ENCODE results near the gene ARMC12.

ARMC12 gene

DNA sequence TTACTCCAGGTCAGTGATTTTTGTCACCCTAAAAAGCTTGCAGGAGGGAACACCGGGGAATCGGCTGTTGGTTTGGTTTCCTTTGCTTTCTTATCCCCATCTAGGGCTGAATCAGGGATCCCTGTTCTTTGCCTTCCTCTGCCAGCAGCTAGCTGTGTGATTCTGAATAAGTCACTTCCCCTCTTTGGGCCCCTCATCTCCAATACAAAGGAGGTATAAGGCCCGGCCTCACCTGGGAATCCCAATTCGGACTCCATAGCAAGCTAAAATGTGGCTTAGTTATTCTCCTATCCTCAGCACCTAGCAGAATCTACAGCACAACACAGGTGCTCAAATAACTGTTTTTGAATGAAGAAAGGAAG lies 18.5 kb upstream of the ARMC12 start:
- DNase-seq = no peak

DNA sequence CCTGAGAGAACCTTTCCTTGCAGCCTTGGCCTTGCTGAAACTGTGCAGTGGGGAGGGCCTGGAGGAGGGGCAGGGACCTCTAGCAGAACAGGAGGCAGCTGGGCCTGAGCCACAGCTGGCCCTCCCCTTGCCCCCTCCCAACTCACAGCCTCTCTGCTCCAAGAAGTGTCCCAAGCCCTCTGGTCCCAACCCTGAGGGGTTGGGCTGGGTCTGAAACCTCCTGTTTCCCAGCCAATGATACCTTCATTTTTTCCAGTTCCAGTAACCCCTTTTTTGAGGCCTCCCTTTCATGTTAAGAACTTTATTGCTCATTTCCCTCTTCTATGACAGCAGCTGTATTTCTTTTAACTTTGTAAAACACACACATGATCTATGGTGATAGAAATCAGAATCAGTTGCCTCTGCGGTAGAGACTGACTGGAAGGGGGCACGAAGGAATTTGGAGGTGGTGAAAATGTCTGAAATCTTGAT lies 17.9 kb upstream of the ARMC12 start:
- DNase-seq = no peak

GRCh38 chr6:35719404-35719829 lies 17.4 kb upstream of the ARMC12 start:
- peak in 4 of 56 donors; percentile 37 to 77 (median 68) for DNase-seq

- peak in 29 of 56 donors; percentile 12 to 80 (median 46) for DNase-seq
These were observed 16.8 kb upstream of the ARMC12 start for GRCh38 chr6:35719830-35720733.

DNA sequence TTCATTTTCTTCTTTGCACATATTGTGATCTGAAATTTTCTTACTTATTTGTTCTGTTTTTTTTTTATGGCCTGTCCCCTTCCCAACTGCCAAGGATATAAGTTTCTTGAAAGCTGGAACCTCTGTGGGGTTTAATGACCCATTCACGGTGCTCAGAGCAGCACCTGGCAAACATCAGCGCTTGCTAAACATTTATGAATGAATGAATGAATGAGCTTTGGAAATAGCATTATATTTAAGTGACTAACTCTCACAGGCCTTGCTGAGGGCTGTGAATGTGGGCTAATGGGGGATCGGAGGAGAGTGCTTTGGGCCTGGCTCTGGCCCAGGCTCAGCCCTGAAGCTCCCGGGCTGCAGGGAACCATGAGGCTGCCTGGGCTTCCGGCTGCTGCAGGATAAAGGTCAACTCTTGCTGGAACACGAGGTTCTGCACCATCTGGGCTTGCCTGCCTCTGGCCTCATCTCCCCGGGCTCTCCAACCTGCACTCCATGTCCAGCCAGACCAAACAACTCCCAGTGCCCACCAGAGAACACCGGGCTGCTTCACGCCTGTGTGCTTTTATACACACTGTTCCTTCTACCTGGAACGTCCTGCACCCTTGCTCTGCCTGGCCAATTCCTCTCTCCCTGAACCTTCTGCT lies 14.6 kb upstream of the ARMC12 start:
- no peak for DNase-seq

DNA sequence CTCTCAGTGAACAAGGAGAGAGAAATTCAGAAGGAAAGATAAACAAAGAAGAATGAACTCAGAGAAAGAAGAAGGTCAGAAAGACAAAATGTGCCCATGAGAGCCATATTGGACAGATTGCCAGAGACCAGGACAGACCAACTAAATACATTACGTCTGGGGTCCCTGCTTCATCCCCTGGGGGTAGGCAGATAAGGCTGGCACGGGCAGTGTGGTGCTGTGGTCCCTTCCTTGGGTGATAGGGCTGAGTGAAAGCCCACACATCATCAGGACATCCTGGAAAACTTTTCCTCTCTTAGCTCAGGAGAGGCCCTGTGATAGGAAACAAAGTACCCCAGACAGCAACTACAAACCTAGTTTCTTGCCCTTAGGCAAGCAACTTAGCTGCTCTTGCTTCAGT lies 13.2 kb upstream of the ARMC12 start:
- DNase-seq = no peak

DNA sequence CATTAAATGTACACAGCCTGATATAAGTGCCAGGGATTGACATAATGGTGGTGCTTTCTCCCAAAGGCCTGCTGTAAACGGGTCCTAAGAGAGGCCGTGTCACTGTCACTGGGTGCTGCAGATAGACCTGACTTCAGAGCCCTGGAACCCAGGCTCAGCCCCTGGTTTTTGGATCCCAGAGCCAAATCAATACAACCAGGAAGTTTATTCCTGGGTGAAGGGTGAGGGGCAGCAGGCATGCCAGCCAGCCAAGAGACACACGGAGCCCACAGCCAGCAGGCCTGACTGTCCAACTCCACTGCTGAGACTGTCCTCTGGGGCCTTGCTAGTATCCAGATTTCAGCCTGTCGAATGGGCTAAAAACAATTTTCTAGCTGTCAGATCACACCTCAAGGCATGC lies 12.8 kb upstream of the ARMC12 start:
- no peak for DNase-seq

DNA sequence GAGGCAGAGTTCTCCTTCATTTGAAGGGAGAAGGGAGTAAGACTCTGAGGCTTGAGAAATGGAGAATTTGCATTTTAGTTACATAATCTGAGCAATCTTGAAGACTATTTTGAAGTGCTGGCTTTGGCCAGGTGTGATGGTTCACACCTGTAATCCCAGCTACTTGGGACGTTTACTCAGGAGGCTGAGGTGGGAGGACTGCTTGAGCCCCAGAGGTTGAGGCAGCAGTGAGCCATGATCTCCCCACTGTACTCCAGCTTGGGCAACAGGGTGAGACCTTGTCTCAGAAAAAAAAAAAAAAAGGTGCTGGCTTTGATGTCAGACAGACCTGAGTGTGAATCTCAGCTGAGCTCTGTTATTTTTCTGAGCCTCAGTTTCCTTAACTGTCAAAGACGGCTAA lies 12.4 kb upstream of the ARMC12 start:
- no peak for DNase-seq

DNA sequence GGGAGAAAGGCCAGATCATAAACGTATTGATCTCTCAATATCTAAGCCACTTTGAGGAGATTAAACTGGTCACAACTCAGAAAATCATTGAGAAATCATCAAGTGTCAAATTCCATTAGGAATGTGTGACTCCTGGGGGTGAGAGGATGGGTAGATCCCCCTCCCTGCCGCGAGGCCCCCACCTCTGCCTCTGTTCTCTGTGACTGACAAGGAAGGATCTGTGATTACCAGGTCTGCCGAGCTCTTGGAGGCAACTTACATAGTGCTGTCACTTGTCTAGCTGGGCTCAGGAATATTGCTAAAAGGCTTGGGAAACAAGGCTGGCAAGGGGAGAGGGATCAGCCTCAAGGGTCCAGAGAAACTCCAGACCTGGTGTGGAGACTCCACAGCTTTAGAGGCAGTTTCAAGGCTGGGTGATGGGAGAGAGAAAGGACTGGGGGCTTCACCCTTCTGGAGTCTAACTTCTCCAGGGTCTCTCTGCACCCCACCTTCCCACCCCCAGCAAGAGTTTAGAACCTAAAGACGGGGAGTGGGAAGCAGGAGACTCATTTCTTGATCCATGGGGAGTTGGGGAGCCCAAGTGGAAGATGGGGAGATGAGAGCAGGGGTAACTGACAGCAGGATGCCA lies 11.6 kb upstream of the ARMC12 start:
- DNase-seq = no peak

DNA sequence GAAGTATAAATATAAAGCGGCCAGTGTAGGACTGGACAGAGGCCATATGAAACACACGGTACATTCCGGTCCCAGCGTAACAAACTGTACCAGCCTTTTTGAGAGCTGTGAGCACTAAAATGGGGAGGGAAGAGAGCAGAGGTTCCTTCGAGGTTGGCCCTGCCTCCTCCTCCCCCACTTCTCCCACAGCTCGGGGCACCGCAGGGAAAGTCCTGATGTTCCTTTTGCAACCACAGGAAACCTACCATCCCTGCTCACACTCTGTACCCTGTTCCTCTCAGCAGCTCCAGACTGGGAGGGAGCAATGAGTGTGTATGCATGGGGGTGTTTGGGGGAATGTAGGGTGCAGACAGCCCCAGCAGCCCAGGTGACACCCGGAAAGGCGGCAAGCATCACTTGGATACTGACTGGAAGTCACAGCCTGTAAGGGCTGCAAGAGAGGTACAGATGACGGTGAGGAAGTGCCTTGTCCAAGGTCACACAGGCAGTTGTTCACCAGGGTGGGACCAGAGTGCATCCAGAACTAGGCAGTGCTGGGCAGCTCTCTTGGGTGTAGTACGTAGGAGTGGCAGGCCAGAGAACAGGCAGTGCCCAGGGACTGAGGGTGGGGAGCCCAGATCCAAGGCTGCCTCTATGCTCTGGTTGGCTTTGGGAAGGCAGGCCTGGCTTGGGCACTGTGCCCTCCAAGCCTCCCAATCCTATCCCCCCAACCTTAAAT lies 11.0 kb upstream of the ARMC12 start:
- DNase-seq = peak in 20 of 56 donors; percentile 15 to 69 (median 40)

DNA sequence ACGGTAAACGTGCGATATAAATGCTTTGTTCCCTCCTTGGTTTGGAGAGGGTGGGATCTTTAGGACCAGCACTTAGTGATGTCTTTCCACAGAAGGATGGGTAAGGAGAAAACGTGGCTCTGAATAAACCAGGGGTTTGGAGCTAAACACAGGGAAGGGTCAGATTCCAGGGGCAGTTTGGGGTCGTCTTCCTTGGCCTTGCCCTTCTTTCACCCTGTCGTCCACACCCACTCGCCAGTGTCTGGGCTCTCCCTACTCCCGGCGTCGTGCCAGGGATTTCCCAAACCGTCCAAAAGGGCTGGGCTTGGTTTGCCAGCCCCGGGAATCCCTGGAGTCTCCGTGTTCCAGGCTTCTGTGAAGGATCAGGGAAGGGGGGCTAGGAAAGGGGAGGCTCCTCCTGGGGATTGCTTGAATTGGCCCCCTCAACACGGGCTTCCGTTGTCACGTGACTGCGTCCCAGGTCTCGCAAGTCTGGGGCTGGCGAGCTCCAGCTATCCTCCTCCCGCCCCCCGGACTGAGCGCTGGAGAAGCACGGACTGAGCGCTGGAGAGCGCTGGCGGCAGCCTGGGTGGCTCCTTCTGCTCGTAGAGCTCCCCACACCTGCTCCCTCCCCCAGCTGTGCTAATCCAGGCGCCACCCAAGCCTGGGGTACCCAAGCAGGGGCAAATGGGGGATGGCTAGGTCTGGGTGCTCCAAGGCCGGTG lies 9.4 kb upstream of the ARMC12 start:
- DNase-seq = peak in 41 of 56 donors; percentile 40 to 91 (median 78)

DNA sequence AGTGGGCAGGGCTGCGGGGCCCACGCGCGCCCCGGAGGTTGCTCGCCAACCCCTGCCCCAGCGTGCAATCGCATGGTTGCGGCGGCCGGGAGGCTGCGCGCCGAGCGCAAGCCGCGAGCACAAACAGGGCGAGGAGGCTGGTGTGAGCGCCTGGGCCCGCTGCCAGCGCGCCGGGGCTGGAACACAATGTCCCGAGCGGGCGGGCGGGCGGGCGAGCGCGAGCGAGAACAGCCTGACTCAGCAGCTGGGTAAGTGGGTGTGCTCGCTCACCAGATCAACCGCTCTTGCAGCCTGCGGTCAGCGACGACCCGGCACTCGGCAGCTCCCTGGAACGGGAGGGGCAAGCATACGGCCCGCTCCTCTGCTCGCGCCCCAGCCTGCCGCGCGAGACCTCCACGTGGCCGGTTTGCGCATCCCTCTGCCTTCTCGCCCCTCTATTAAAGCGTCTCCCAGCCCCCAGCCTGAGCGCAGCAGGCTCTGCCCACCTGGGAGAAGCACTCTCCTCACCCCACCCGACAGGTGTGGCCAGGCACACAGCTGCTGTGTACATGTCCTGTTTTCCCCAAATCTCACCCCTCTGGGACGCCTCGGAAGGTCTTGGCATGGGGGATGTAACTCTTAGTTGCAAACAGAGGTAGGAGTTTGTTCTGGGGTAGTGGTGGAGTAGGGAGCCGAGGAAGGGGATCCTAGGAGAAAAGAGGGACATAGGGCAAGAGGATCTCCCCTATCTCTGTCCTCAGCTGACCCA lies 8.7 kb upstream of the ARMC12 start:
- DNase-seq = peak in 54 of 56 donors; percentile 39 to 94 (median 86)

DNA sequence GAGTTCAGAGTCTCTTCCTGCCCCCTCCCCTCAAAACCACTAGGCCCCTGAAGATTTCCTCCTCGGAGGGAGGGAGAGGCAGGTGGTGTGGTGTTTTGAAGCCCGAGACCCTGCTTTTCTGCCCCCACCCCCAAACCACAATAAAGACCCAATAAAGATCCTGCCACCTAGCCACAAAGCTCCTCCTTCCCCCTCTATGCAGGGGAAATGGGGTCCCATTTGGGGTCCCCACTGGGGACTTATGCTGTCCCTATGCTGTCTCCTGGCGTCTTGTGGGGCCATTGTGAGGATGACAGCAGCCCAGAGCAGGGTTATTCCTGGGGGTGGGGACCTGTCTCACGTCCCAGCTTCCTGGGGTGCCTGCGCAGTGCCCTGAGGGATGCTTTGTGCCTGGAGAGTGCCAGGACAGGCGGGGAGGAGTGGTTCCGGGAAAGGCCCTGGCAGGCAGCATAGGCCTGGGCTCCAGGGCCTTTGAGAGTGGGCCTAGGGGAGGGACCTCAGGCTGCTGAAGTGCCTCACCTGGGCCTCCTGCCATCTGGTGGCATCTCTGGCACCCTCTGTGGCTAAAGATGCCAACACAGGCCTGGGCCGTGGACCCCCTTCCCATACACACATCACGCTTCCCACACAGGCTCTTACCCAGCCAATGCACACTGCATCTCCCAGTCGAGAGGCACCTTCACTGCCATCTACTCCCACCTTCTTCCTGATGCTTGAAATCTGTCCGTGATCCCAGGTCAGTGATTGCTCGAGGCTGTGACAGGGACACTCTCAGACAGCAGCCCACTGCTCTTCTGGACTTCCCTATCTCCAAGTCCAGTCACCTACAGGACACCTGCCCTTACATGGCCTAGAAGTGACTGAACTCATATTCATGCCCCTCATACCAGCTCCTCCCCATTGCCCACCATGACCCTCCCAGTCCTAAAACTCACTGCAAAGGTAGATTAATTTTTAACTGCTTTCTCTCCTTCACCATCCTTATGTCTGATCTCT lies 7.9 kb upstream of the ARMC12 start:
- peak in 19 of 56 donors; percentile 21 to 54 (median 41) for DNase-seq

- DNase-seq = no peak
These were observed 7.1 kb upstream of the ARMC12 start for GRCh38 chr6:35729722-35730121.

DNA sequence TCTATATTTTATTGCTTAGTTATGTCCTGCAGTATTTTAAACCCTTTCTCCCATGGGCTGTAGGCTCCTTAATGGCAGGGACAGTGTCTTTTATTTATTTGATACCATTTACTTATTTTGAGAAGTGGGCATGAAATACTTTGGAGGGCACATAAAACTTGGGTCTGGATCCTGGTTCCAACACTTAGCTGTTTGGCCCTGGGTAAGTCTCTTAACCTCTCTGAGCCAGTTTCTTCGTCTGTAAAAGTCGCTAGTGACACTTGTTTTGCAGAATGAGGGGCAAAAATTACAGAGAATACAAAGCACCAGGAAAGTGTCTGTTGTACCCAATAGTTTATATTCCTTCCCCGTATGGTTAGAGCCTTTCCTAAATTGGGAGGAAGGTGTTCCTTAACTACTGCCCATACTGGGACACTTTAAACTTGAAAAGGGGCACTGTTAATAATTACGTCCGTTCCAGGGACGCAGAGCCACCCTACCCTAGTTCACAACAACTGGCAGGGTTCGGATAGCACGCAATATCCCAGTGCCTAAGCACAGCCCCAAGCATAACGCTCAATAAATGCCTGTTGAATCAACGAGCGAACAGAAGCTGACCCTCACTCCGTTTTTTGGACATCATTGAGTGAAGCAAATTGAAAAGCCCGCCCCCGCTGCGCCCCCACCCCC lies 6.0 kb upstream of the ARMC12 start:
- DNase-seq = no peak

DNA sequence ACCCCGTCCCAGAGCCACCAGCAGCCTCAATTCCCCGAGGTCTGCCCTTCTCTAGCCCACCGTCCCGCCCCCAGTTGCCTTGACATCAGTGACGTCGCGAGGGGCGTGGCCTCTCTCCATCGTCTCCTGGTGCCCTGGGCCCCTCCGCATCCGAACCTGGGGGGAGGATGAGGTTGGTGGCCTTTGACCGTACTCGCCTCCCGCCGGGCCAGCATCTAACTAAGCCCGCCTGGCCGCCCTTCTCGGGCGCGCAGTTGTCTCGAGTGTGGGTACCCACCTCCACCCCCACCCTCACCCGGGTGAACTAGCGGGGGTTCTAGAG lies 5.5 kb upstream of the ARMC12 start:
- peak in 55 of 56 donors; percentile 46 to 98 (median 86) for DNase-seq

DNA sequence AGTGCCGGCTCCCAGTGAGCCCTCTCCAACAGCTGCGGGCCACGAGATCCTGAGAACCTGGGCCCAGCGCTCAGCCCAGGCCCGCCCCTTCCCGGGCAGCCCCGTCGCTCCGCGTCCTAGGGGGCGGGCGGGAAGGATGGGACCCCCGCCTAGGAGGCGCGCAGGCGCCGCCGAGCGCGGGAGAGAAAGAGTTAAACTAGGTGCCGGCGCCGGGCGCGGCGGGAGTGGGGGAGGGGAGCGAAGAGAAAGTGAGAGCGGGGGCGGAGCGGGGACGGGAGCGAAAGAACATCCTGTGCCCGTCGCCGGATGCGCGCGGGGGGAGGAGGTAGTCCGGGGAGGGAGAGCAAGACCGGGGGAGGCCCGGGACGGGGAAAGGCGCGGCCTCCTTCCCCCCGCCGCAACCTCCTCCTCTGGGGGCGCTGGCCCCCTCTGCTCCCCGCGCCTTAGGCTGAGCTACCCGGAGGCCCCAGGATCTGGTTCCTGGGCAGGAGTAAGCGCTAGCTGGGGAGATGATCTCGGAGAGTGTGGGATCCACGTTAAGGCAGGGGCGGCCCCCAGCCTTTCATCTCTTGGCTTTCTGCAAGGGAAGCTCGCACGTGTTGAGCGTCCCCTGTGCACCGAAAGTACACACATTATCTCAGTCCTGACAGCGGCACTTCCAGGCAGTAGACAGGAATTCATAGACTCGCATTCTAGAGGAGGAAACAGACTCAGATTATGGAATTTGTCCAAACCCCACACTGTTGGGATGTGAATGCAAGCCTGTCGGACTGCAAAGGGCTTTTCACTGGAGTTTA lies 4.9 kb upstream of the ARMC12 start:
- DNase-seq = peak in 54 of 56 donors; percentile 41 to 93 (median 80)

Measured in amygdala (tissue), 56 donors.